Muscle layer of colon (tissue), 2 donors: ENCODE measurements around the gene HK1.

Experiments used
- H3K27ac ChIP-seq: one replicate; pipeline ENCODE4 v1.7.0; 2013; ENCODE audit warnings: low read depth, mild to moderate bottlenecking, low read length, moderate library complexity
- H3K27me3 ChIP-seq, 2 donors: one replicate each; pipeline ENCODE4 v1.7.0; 2013; ENCODE audit warnings: low read length in 2 of 2, mild to moderate bottlenecking in 2 of 2; ENCODE audit not compliant: insufficient read depth in 2 of 2, control insufficient read depth in 1 of 2
- H3K36me3 ChIP-seq: one replicate; pipeline ENCODE4 v1.7.0; 2013; ENCODE audit warnings: mild to moderate bottlenecking, low read length; ENCODE audit not compliant: insufficient read depth
- H3K4me1 ChIP-seq: one replicate; pipeline ENCODE4 v1.7.0; 2013; ENCODE audit warnings: mild to moderate bottlenecking, low read length; ENCODE audit not compliant: insufficient read depth
- H3K4me3 ChIP-seq, 2 donors: one replicate each; pipeline ENCODE4 v1.7.0; 2013; ENCODE audit warnings: low read length in 2 of 2, low read depth in 1 of 2, mild to moderate bottlenecking in 1 of 2, moderate library complexity in 1 of 2
- H3K9ac ChIP-seq: one replicate; pipeline ENCODE4 v1.7.0; 2013; ENCODE audit warnings: low read length
- H3K9me3 ChIP-seq: one replicate; pipeline ENCODE4 v1.7.0; 2013; ENCODE audit warnings: mild to moderate bottlenecking, low read length
- donor health status: abdominal sarcoma.
- donor health status: Adenocarcinoma of cecum.

HK1 gene

DNA sequence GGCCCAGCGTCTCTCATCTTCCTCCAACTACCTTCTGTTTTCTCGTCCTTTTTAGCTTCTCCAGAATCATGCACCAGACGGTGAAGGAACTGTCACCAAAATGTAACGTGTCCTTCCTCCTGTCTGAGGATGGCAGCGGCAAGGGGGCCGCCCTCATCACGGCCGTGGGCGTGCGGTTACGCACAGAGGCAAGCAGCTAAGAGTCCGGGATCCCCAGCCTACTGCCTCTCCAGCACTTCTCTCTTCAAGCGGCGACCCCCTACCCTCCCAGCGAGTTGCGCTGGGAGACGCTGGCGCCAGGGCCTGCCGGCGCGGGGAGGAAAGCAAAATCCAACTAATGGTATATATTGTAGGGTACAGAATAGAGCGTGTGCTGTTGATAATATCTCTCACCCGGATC is 122.6 kb downstream of the HK1 start:
- no peaks in the 10 kb centered on the region for H3K27me3 ChIP-seq
- H3K9ac ChIP-seq = no peak overlapping the region
- H3K27ac ChIP-seq = no peak overlapping the region
- peaks cover 48% of the 10 kb centered on the region for H3K36me3 ChIP-seq
- H3K9me3 ChIP-seq = no peaks in the 10 kb centered on the region
- no peak overlapping the region for H3K4me3 ChIP-seq
- peaks cover 18% of the 10 kb centered on the region for H3K4me1 ChIP-seq

DNA sequence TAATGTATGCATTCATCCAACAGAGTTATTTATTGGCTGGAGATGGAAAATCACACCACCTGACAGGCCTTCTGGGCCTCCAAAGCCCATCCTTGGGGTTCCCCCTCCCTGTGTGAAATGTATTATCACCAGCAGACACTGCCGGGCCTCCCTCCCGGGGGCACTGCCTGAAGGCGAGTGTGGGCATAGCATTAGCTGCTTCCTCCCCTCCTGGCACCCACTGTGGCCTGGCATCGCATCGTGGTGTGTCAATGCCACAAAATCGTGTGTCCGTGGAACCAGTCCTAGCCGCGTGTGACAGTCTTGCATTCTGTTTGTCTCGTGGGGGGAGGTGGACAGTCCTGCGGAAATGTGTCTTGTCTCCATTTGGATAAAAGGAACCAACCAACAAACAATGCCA is 123.1 kb downstream of the HK1 start:
- Histone ChIP-seq H3K9ac (no peak overlapping the region), H3K9me3 (no peaks in the 10 kb centered on the region), H3K4me3 (no peak overlapping the region), H3K4me1 (peaks cover 23% of the 10 kb centered on the region), H3K36me3 (peaks cover 48% of the 10 kb centered on the region), H3K27ac (no peak overlapping the region), H3K27me3 (no peaks in the 10 kb centered on the region)

GRCh38 chr10:69402386-69402785 is 124.1 kb downstream of the HK1 start:
- no peak overlapping the region for H3K9ac ChIP-seq

DNA sequence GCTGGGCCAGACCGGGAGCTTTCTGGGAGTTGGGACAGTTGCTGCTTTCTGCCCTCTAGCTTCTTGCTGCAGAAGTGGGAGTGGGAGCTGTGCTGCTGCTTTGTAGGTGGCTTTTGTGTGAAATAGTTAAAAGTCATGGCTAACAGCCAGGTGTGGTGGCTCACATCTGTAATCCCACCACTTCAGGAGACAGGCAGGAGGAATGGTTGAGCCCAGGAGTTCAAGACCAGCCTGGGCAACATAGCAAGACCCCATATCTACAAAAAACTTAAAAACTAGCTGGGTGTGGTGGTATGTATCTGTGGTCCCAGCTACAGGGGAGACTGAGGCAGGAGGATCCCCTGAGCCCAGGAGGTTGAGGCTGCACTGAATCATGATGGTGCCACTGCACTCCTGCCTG is 124.8 kb downstream of the HK1 start:
- H3K36me3 ChIP-seq = peaks cover 56% of the 10 kb centered on the region
- H3K27ac ChIP-seq = no peak overlapping the region
- H3K27me3 ChIP-seq = no peaks in the 10 kb centered on the region
- peaks cover 40% of the 10 kb centered on the region for H3K4me1 ChIP-seq
- no peak overlapping the region for H3K4me3 ChIP-seq
- H3K9ac ChIP-seq = no peak overlapping the region
- H3K9me3 ChIP-seq = no peaks in the 10 kb centered on the region

More at GRCh38 chr10:69402386-69402785, 124.1 kb downstream of the HK1 start:
- H3K36me3 ChIP-seq = peaks cover 56% of the 10 kb centered on the region
- H3K9me3 ChIP-seq = no peaks in the 10 kb centered on the region
- H3K4me3 ChIP-seq = no peak overlapping the region
- peaks cover 33% of the 10 kb centered on the region for H3K4me1 ChIP-seq
- no peaks in the 10 kb centered on the region for H3K27me3 ChIP-seq
- H3K27ac ChIP-seq = peak overlapping the region; percentile 33

- H3K36me3 ChIP-seq = peaks cover 55% of the 10 kb centered on the region
- H3K9ac ChIP-seq = no peak overlapping the region
- no peaks in the 10 kb centered on the region for H3K27me3 ChIP-seq
- no peak overlapping the region for H3K27ac ChIP-seq
- H3K4me1 ChIP-seq = peaks cover 43% of the 10 kb centered on the region
- H3K9me3 ChIP-seq = no peaks in the 10 kb centered on the region
- H3K4me3 ChIP-seq = no peak overlapping the region
These were observed 125.2 kb downstream of the HK1 start for GRCh38 chr10:69403519-69403918.

GRCh38 chr10:69404786-69405185 is 126.5 kb downstream of the HK1 start:
- no peak overlapping the region for H3K9ac ChIP-seq
- H3K36me3 ChIP-seq = peaks cover 49% of the 10 kb centered on the region
- no peaks in the 10 kb centered on the region for H3K27me3 ChIP-seq
- H3K27ac ChIP-seq = no peak overlapping the region
- H3K9me3 ChIP-seq = no peaks in the 10 kb centered on the region
- H3K4me1 ChIP-seq = peaks cover 49% of the 10 kb centered on the region
- H3K4me3 ChIP-seq = no peak overlapping the region

DNA sequence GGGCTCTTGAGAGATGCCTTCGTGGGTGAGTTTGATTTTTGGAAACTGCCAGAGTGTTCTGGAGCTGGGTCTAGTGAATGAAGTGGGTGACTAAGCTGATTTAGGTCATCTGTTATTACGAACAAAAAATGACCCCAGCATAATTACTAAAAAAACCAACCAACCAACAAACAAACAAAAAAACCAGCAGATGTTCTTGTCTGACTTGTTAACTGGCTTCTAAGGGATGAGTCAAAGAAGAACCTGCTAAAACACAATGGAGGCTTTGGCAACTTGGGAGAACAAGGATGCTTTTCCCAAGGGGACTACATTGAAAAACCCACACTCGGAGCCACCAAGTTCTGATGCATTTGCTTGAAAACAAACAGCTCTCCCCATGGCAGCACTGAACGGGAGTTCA is 126.9 kb downstream of the HK1 start:
- Histone ChIP-seq H3K4me3 (no peak overlapping the region), H3K36me3 (peaks cover 49% of the 10 kb centered on the region), H3K4me1 (peaks cover 53% of the 10 kb centered on the region), H3K9me3 (no peaks in the 10 kb centered on the region), H3K27me3 (no peaks in the 10 kb centered on the region), H3K27ac (no peak overlapping the region), H3K9ac (no peak overlapping the region)

GRCh38 chr10:69406302-69406811 is 128.1 kb downstream of the HK1 start:
- Histone ChIP-seq H3K36me3 (peaks cover 46% of the 10 kb centered on the region), H3K9me3 (no peaks in the 10 kb centered on the region), H3K4me3 (no peak overlapping the region), H3K9ac (no peak overlapping the region), H3K27me3 (no peaks in the 10 kb centered on the region), H3K4me1 (peaks cover 62% of the 10 kb centered on the region), H3K27ac (peak overlapping the region; percentile 49)

- peak overlapping the region; percentile 84 for H3K27ac ChIP-seq
- H3K36me3 ChIP-seq = peaks cover 42% of the 10 kb centered on the region
- peaks cover 65% of the 10 kb centered on the region for H3K4me1 ChIP-seq
- no peak overlapping the region for H3K4me3 ChIP-seq
- H3K9ac ChIP-seq = no peak overlapping the region
- no peaks in the 10 kb centered on the region for H3K9me3 ChIP-seq
- no peaks in the 10 kb centered on the region for H3K27me3 ChIP-seq
These were observed 128.7 kb downstream of the HK1 start for GRCh38 chr10:69406816-69407580.

GRCh38 chr10:69407621-69408301 is 129.5 kb downstream of the HK1 start:
- Histone ChIP-seq H3K4me1 (peaks cover 73% of the 10 kb centered on the region), H3K9ac (peak overlapping the region; percentile 54), H3K36me3 (peaks cover 39% of the 10 kb centered on the region), H3K9me3 (no peaks in the 10 kb centered on the region), H3K4me3 (no peak overlapping the region), H3K27ac (peak overlapping the region; percentile 84), H3K27me3 (no peaks in the 10 kb centered on the region)

DNA sequence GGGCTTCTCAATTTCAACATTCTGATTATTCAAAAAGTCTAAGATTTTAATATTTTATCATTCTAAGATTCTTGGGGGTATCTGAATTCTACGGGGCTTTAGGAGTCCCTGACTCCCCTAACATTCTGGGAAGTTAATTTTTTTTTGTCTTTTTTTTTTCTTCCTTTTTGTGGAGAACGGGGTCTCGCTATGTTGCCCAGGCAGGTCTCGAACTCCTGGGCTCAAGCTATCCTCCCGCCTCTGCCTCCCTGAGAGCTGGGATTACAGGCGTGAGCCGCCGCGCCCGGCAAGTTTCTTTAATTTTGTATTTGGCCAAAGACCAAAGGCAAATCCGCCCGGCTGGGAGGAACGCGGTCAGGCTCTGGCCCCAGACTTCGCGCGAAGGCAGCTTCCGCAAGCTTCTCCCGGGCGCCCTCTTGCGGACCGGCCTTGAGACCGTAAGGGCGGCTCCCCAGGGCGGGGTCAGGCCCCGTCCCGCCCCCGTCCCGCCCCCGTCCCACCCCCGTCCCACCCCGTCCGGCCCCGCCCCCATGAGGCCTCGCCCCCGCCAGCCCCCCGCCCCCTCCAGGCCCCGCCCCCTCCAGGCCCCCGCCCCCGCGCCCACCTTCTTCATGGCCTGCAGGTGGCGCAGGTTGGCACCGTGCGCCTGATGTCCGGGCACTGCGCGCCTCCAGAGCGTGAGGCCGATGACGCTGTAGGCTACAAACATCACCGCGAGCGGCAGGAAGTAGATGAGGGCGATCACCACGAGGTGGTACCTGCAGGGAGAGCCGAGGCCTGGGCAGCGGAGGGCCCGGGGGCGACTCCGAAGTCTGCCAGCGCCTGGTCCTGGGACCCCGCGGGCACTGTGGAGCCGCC is 130.3 kb downstream of the HK1 start:
- H3K27ac ChIP-seq = peak overlapping the region; percentile 84
- H3K36me3 ChIP-seq = peaks cover 32% of the 10 kb centered on the region
- no peaks in the 10 kb centered on the region for H3K9me3 ChIP-seq
- H3K4me1 ChIP-seq = peaks cover 67% of the 10 kb centered on the region
- peak overlapping the region in 1 of 2 donors; percentile 9 for H3K4me3 ChIP-seq
- H3K27me3 ChIP-seq = no peaks in the 10 kb centered on the region
- peak overlapping the region; percentile 54 for H3K9ac ChIP-seq
